PFSK-1 (cell line): ENCODE data around the gene AGAP6.
"Not testable (repeated sequence)": the region's sequence is repeated elsewhere in the genome, so short reads cannot be mapped to it uniquely, and the experiment has no call there.

ENCODE experiments used
- FOXP2 ChIP-seq: optimal IDR thresholded peaks from 2 replicates; pipeline ENCODE3; 2011; ENCODE audit warnings: borderline replicate concordance, control low read depth, inconsistent platforms; ENCODE audit not compliant: insufficient read depth; ENCODE audit errors: extremely low read length, extremely low read depth
- POLR2AphosphoS5 ChIP-seq: IDR thresholded peaks from 2 replicates; pipeline ENCODE4 v1.6.1; 2012; ENCODE audit warnings: low read depth, mild to moderate bottlenecking, control low read depth, low read length, moderate library complexity
- REST ChIP-seq, 2 experiments: IDR thresholded peaks; 2 replicates each; pipeline versions ENCODE4 v1.6.1 to v1.8.0; 2011 to 2012; ENCODE audit warnings: low read depth in 2 of 2, low read length in 2 of 2, control low read depth in 1 of 2, inconsistent platforms in 1 of 2, mild to moderate bottlenecking in 1 of 2, moderate library complexity in 1 of 2; ENCODE audit not compliant: insufficient read depth in 1 of 2
- SIN3A ChIP-seq: IDR thresholded peaks from 2 replicates; pipeline ENCODE4 v1.6.1; 2012; ENCODE audit warnings: mild to moderate bottlenecking, low read length, moderate library complexity, borderline replicate concordance; ENCODE audit not compliant: insufficient read depth
- TAF1 ChIP-seq: IDR thresholded peaks from 2 replicates; pipeline ENCODE4 v1.6.1; 2012; ENCODE audit warnings: low read length, control low read depth, borderline replicate concordance; ENCODE audit not compliant: insufficient read depth

GRCh38 chr10:49941447-49942338 lies 46.5 kb upstream of the AGAP6 start, which contains the start of the genes PARG and TIMM23B:
- TF ChIP-seq POLR2AphosphoS5 (peak; percentile 69; the same call in 1 of the 2 replicates), TAF1 (peak; percentile 73; the same call in 1 of the 2 replicates)
- TF ChIP-seq SIN3A; REST (IDR thresholded peaks at IDR 0.05; ENCODE audit: insufficient read depth in 1 of 2, low read depth in 2 of 2, low read length in 2 of 2); FOXP2: not testable (repeated sequence)
